Islet of Langerhans (tissue), 1 donor: ENCODE results near the gene PROCR.
"Not testable (repeated sequence)": the region's sequence is repeated elsewhere in the genome, so short reads cannot be mapped to it uniquely, and the experiment has no call there.

Experiments used
- FAIRE-seq: peaks from one replicate; lab custom pipeline; 2011; peaks lifted over from hg19 to GRCh38; lab: Jason Lieb, UNC

The PROCR gene

DNA sequence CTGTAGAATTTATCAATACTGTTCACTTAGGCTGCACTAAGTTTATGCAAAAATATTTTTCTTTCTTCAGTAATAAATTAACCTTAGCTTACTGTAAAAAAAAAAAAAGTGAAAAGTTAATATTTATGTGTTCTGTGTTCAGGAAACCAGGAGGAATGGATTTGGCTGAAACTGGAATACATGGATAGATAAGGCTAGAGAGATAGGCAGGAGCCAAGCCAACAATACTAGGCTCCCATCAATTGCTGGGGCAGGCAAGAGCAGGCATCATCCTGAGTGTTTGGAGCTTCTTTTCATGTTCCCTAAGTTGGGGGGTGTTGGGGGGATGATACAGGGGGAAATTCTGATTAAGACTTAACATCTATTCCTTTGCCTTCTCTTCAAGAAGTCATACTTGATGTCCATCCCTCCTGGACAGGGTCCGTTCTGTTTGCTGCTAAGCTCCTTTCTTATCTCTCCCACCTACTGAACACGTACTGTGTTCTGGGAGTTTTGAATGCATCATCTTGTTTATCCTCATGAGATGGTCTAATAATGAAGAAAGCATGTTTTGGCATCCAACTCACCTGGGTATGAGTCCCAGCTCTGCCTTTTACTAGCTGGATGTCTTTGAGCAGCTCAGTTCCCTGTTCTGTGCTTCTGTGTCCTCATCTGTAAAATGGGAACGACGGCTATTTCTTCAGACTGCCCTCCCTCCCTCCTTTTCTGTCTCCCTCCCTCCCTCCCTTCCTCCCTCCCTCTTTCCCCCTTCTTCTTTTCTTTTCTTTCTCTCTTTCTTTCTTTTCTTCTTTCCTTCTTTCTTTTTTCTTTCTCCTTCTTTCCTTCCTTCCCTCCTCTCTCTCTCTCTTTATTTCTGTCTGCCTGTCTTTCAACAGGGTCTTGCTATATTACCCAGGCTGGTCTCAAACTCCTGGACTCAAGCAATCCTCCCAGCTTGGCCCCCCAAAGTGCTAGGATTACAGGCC, 6.4 kb upstream of the PROCR start:
- no peak for FAIRE-seq

DNA sequence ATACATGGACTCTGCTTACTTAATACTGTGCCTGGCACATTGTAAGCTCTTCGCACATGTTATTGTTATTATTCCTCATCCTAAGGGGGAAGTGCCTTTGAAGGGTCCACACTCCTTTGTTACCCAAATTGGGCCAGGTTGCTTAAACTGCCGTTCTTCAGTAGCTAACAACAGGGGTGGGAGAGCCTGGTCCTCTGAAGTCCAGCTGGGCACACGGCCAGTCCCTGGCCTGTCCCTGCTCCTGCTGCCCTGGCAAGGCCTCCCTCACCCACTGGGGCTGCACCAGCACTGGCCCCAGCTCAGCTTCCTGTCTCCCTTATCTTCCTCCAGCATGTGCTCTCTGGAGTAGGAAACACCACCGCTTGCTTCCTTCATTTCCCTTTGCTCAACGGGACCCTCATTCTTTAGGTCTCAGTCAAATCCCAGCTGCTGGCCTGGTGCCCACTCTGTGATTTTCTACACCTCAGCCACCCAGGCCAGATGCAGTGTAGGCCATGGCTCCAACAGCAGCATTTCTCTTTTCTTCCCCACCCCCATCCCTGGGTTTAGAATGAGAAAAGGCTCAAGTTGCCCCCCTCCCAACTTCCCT, 5.5 kb upstream of the PROCR start:
- FAIRE-seq, result no peak

DNA sequence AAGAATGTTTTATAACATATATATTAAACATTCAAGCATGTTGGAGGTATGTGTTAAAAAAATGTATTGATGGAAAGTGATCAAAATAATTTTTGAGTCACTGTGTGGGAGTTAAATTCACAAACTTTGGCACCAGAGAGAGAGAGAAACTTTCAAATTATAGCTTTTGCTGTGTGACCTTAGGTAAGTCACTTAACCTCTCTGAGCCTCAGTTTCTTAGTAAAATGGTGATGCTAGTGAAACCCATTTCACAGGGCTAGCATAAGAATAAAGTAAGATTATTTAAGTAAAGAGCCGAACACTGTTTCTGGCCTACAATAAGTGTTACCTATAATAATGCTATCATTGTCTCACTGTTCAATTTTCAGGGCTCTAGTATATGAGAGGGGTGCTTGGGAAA, 4.1 kb upstream of the PROCR start:
- no peak for FAIRE-seq

DNA sequence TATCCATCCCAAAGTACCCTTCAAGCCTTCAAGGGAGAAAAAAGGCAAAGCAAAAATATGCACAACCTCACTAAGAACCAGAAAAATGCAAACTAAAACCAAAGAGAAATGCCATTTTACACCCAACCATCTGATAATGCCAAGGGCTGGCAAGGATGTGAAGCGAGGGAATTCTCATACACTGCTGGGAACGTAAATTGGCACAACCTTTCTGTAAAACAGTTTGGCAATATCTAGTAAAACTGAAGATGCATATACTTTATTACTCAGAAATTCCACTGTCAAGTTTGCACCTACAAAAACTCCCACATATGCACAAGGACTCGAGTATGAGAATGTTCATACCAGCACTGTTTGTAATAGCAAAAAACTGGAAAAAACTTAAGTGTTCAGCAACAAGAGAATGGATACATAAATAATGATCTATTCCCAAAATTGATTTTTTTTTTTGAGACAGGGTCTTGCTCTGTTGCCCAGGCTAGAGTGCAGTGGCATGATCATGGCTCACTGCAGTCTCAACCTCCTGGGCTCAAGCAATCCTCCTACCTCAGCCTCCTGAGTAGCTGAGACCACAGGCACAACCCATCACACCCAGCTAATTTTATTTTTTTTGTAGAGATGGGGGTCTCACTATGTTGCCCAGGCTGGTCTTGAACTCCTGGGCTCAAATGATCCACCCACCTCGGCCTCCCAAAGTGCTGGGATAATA, 3.0 kb upstream of the PROCR start:
- FAIRE-seq, result not testable (repeated sequence)

DNA sequence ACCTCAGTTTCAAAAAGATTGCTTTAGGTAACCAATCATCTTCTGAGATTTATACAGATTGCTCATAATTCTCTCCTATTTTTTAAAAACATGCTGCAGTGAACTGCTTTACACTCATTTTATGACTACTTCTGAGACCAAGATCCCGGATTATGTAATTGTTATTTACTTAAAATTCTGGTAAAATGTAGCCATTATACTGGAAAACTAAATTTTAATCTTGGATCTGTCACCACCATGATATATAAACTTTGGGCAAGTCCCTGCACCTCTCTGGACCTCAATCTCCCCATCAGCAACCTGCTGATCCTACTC, 477 bp upstream of the PROCR start:
- no peak for FAIRE-seq

DNA sequence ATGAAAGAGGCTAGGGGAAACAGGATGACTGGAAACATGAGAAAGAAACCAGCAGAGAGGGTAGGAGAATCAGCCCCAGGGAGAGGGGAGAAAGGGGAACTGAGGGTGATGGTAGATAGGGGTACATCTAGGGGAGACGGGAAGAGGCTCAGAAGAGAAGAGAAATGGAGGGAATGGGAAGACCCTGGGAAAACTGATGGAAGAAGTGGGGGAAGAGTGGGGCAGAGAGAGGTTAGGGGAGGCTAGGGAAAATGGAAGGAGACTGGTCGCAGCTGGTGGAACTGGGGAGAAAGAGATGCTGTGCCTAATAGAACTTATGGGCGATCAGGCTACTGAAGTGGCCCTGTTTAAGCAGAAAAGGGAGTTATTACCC, 548 bp downstream of the PROCR start:
- no peak for FAIRE-seq

DNA sequence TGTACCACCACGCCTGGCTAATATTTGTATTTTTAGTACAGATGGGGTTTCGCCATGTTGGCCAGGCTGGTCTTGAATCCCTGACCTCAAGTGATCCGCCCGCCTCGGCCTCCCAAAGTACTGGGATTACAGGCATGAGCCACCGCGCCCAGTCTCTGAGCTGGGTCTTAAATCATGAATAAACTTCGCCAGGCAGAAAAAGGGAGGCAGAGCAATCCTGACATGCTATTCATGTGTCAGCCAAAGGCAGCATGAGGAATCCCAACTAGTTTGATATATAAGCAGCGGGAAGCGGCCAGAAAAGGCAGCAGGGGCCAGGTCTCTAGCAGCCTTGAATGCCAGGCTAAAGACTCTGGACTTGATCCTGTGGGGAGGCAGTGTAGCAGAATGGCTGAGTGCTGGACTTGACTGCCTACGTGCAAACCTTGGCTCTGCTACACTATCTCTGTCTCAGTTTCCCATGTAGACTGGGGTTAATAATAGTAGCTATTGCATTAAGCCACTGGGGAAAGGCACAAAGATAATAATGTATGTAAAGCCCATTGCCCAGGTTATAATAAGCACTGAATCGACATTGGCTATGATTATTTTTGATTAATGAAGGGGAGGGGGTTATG, 1.8 kb downstream of the PROCR start:
- no peak for FAIRE-seq

DNA sequence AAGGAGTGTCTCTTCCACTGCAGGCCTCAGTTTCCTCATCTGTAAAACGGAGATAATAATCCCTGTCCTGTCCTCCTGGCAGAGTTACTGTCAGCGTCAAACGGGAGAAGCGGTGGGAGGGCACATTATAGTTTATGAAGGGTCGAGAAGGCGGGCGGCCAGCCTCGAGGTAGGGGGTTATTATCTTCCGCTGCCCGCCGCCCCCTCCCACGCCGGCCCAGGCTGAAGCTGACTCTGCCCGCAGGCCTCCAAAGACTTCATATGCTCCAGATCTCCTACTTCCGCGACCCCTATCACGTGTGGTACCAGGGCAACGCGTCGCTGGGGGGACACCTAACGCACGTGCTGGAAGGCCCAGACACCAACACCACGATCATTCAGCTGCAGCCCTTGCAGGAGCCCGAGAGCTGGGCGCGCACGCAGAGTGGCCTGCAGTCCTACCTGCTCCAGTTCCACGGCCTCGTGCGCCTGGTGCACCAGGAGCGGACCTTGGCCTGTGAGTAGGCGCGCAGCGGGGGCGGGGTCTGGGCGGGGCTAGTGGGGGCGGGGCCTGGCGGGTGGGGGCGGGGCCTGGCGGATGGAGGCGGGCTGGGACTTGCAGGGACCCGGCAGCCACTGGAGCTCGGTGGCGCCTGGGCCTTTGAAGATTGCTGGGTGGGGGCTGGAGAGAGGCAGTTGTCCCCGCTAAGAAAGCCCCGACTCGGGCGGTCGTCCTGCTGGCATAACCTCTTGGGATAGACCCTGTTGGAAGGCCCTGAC, 2.8 kb downstream of the PROCR start:
- FAIRE-seq, result no peak

DNA sequence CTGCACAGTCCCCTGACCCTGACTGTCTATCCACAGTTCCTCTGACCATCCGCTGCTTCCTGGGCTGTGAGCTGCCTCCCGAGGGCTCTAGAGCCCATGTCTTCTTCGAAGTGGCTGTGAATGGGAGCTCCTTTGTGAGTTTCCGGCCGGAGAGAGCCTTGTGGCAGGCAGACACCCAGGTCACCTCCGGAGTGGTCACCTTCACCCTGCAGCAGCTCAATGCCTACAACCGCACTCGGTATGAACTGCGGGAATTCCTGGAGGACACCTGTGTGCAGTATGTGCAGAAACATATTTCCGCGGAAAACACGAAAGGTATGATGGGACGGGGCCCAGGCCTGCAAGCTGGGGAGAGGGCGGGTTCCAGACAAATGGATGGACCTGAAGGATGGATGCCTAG, 4.3 kb downstream of the PROCR start:
- FAIRE-seq, result no peak

DNA sequence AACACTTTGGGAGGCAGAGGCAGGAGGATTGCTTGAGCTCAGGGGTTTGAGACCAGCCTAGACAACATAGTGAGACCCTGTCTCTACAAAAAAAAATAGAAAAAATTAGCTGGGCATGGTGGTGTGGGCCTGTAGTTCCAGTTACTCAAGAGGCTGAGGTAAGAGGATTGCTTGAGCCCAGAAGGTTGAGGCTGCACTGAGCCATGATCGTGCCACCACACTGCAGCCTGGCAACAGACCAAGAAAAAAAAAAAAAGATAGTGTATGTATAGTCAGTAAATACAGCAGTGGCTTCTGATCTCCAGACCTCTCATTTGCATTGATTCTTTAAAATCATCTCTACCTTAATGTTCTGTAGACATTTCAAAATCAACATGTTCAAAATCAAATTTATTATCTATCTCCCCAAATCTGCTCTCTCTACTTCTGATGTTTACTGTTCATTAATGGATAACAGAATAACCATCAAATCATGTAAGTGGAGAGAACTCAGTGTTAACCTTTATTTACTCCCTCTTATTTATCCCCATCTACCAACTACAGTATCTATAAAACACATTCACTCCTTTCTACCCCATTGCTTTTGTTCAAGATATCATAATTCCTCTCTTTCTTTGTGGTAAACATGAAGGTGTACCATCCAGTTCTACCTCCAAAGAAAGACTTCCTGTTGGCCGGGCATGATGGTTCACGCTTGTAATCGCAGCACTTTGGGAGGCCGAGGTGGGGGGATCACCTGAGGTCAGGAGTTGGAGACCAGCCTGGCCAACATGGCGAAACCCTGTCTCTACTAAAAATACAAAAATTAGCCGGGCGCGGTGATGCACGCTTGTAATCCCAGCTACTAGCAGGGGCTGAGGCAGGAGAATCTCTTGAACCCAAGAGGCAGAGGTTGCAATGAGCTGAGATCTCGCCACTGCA, 7.7 kb downstream of the PROCR start:
- FAIRE-seq, result no peak

DNA sequence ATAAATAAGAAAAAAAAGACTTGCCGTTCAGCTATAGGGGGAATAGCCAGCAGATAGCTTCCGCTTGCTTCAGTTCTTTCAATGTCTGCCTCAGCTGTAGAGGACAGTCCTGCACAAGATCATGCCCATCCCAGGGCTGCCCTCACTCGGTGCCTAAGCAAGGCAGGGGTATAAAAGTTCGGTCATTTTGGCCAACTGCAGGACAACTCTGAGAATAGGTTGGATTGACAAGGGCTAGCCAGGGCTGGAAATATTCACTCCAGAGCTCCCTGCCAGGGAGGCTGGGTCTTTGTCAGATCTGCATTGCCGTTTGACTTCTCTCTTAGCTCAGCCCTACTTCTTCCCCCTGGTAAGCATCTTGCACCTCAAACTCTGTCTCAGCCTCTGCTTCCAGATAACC, 8.4 kb downstream of the PROCR start:
- FAIRE-seq, result no peak

DNA sequence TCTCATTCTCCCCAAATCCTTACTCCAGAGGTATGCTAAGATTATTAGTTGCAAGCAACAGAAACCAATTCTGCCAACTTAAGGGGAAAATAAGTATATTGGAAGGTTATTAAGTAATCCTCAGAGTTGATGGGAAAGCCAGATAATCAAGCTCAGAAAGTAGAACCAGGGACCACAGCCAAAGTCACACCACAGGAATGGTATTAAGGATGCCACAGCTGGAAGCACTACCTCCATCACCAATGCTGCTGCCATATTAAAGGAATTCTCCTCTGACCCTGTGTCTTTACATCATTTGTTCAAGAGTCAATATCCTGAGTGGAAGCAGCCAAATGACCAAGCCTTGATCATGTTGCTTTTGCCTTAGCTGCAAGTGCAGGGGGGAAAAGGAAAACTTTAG, 9.9 kb downstream of the PROCR start:
- FAIRE-seq, result no peak

DNA sequence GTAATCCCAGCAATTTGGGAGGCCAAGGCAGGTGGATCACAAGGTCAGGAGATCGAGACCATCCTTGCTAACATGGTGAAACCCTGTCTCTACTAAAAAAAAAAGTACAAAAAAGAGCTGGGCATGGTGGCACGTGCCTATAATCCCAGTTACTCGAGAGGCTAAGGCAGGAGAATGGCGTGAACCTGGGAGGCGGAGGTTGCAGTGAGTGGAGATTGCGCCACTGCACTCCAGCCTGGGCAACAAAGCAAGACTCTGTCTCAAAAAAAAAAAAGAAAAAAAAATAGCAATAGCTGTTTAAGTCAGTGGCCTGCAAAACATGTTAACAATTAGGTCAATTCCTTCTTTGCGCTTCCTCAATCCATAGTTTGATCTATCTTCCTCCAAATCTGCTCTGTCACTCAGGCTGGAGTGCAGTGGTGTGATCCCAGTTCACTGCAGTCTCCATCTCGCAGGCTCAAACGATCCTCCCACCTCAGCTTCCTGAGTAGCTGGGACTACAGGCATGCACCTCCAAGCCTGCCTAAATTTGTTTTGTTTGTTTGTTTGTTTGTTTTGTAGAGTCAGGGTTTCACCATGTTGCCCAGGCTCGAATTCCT, 14.9 kb downstream of the PROCR start:
- not testable (repeated sequence) for FAIRE-seq

DNA sequence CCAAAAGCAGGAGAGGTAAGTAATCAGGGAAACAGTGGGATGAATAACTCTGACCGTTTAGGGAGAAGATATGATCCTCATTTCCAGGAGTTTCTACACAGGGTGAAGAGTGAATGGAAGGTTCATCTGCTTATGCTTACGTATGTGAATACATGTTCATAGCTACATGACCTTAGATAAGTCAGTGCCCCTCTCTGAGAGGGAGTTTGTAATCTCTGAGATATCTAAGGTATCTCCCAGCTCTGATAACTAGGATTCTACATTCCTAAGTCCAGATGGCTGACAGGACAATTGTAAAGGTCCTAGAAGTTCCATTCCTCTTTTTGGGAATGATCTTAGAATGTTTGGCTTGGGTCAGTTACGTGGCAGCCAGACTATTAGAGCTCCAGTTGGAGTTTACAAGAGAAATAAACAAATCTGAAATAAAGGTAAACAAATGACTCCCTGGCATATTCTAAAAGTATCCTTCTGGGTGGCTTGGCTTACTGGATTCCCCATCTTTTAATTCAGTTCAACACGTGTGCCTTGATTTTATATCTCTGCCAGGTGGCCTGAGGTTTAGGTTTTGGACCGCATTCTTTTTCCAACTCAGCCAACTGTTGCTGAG, 15.8 kb downstream of the PROCR start:
- no peak for FAIRE-seq

DNA sequence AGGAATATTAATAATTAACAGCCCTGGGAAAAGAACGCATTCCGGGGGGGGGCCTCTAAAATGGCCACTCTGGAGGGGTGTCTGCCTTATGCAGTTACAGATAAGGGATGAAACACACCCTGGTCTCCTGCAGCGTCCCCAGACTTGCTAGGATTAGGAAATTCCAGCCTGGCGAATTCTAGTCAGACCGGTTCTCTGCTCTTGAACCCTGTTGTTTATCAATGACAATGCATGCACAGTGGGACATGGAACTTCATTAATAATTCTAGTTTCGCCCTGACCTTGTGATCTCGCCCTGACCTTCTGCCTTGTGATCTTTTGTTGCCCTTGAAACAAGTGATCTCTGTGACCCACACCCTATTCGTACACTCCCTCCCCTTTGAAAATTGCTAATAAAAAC, 17.4 kb downstream of the PROCR start:
- FAIRE-seq, result not testable (repeated sequence)

DNA sequence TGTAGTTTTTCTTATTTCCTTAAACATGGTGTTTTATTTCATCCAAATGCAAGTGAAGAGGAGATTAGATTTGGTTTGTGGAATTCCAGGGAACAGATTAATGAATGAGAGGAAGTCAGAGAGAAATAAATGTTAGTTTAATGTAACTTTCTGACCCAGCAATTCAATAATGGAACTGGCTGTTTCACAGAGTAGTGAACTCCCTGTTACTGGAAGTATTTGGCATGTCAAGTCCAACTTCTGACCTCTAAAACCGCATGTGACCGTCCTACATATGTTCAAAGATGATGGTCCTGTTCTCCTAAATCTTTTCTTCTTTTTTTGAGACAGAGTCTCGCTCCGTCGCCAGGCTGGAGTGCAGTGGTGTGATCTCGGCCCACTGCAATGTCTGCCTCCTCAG, 18.7 kb downstream of the PROCR start:
- FAIRE-seq, result no peak

DNA sequence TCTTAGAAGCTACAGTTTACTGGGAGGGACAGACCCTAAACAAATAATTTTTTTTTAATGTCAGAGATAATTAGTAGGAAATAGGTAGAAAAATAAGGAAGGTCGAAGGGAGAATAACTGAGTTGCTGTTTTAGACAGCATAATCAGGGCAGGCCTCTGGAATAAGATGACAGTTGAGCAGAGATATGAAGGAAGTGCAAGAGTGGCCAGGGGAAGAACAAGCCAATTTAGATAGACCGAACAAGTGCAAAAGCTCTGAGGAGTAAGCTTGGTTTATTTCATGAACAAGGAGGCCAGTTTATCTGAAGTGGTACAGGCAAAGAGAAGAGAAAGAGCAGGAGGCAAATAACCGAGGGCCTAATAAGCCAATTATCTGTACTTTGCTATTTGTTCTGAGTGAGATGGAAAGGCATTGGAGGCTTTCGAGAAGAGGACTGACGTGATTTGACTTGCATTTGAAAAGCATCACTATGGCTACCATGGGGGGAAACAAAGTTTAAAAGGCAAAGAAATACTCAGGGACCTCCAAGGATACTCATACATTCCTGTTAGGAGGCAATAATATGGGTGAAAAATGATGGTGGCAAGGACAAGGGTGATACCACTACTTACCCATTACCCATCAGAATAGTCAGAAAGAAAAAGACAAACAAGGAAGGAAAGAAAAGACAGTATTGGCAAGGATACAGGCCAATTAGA, 19.7 kb downstream of the PROCR start:
- no peak for FAIRE-seq

DNA sequence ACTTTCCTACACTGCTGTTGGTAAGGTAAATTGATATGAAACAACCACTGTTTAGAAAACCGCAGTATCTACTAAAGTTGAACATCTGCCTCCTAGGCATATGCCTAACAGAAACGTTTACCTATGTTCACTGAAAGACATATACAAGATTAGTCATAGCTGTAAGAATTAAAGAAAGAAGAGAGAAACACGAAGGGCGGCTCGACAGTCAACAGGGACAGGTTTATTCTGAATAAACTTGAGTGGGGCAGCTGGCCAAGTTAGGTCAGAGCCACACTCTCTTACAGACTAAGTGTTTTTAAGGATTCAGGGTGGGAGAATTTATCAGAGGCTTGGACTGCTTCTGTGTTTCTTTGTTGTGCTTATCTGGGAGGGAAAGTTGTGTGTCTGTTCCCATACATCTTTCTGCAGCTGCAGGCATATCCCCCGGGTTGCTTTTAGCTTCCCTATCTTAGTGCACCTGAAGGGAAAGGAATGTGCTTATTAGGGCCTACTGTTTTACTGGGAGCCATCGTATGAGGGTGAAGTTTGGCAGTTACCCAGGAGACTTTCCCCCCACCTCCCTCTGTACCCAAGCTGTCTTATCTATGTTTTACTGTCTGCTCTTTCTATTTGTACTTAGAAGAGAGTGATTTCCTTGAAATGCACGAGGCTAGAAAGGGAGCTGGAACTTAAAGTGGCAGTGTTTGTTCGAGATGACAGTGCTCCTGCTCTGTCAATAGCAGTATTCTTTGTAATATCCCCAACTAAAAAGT, 20.4 kb downstream of the PROCR start:
- FAIRE-seq, result no peak
